Ovary (tissue), 9 donors: ENCODE data around the gene KLHL30. TPM values are rescaled to one million over a fixed set of nuclear protein-coding genes. Genes with fewer than 3 reads are reported as not detected.

Experiments used
- DNase-seq, 5 donors: peaks; one replicate each; pipeline ENCODE4 v3.0.0-alpha.2; 2019 to 2020
- H3K27ac ChIP-seq, 2 donors: fragments of 200-600 bp; one replicate each; pipeline versions ENCODE4 v1.5.1 to v1.8.0; 2019 to 2022
- H3K27me3 ChIP-seq: fragments of 200-600 bp; one replicate; pipeline ENCODE4 v1.8.0; 2022
- H3K36me3 ChIP-seq: fragments of 200-600 bp; sonication (generic); one replicate; pipeline ENCODE4 v1.5.1; 2019
- H3K4me1 ChIP-seq: one replicate; pipeline ENCODE4 v1.8.1; 2013; ENCODE audit warnings: mild to moderate bottlenecking, moderate library complexity; ENCODE audit not compliant: insufficient read depth
- H3K4me3 ChIP-seq: fragments of 200-600 bp; sonication (generic); one replicate; pipeline ENCODE4 v1.5.1; 2017
- H3K9me3 ChIP-seq, 2 donors: fragments of 200-600 bp in 1 of 2; sonication (generic) in 1 of 2; one replicate each; pipeline versions ENCODE4 v1.5.1 to v1.8.1; 2013 to 2019; ENCODE audit warnings: mild to moderate bottlenecking in 1 of 2, moderate library complexity in 1 of 2
- EP300 ChIP-seq: sonication (generic); formaldehyde crosslinking; IDR thresholded peaks from one replicate; pipeline ENCODE4 v1.6.1; 2017; ENCODE audit warnings: antibody characterized with exemption
- POLR2A ChIP-seq: fragments of 450-650 bp; IDR thresholded peaks from one replicate; pipeline ENCODE4 v1.6.1; 2017; ENCODE audit warnings: antibody characterized with exemption, mild to moderate bottlenecking, moderate library complexity
- WGBS, 3 donors: extraction: QIAGEN DNeasy Blood & Tissue Kit in 1 of 3; methylation state at CpG; one replicate each; pipeline versions ENCODE4 v1.1.5 to v1.1.7; 2013 to 2017; 5-methylcytosine and 5-hydroxymethylcytosine counted together
- intact Hi-C, 4 donors: fragments of 100-400 bp; cut with DNase I; formaldehyde crosslinking; loops; one replicate each; pipeline versions ENCODE4 v1.11.0 to v1.15.1; 2022 to 2023
- polyA plus RNA-seq, 2 donors: library from polyadenylated mRNA; stranded (reverse); fragments of 200-250 nt in 1 of 2; fragments of 350-450 nt in 1 of 2; fragmentation: Illumina TruSeq in 1 of 2; extraction: RNeasy Lipid Tissue Mini Kit (QIAGEN cat#74804) in 1 of 2; gene quantifications; one replicate each; pipeline ENCODE4 v1.2.3, GENCODE V29; 2013 to 2014
- total RNA-seq, 7 donors: library from RNA; depleted of rRNA in 2 of 7; stranded (reverse); fragments of >200 nt in 2 of 7; fragmentation: NEBNext Ultra II Directional in 3 of 7; extraction: Animal tissue kit (Norgen Biotek cat#: 25700) in 3 of 7; gene quantifications; one replicate each; pipeline versions ENCODE4 v1.1.0 to v1.2.4, GENCODE V29; 2016 to 2023
- TF ChIP-seq, protein P1 (sequence below), 3 donors: fragments of 450-650 bp in 2 of 3; fragments of 200-600 bp in 1 of 3; IDR thresholded peaks; one replicate each; pipeline versions ENCODE4 v1.5.1 to v1.8.0; 2016 to 2022; ENCODE audit warnings: antibody characterized with exemption in 3 of 3, mild to moderate bottlenecking in 1 of 3
- donor health status: DM: no; HTN: no; CAD: no; lungs with moderate emphysema.
- donor health status: DM: no; HTN: no; CAD: no.
- donor health status: Bipolar disorder and iron deficiency.
- donor health status: DM: yes; HTN: yes; CAD: no.
- donor health status: DM: no; HTN: no; CAD: no.
- donor health status: DM: yes; HTN: yes; CAD: no.

The KLHL30 gene
- total and polyA plus RNA-seq, 9 donors: 0.08 to 0.74 (median 0.24) TPM; not detected in 1

DNA sequence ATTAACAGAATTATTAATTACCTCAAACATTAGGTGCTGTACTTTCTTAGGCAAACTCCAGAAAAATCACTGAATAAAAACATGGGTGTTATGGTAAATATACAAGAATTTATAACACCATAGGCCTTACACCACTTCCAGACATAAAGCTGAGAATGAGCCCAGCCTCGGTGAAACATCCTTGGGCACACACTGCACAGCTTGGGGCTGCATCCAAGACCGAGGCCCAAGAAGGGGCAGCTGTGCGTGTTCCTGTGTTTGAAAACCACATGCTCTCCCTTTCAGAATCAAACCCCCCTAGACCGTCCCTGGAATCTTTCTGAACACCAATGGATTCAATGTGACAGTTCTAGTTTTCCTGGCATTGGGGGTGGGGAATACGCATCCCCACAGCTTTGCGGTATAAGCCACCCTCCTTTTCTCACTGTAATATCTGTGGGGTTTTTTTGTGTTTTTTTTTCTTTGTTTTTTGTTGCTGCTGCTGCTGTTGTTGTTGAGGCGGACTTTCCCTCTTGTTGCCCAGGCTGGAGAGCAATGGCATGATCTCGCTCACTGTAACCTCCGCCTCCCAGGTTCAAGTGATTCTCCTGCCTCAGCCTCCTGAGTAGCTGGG, 33.2 kb downstream of the KLHL30 start:
- Histone ChIP-seq H3K4me1 (peaks cover 5% of the 10 kb centered on the region), H3K9me3 (no peaks in the 10 kb centered on the region), H3K36me3 (no peaks in the 10 kb centered on the region), H3K4me3 (no peak overlapping the region), H3K27ac (no peak overlapping the region), H3K27me3 (no peaks in the 10 kb centered on the region)
- intact Hi-C loops: no loop called here
- TF ChIP-seq POLR2A (no peak), EP300 (no peak)
- TF ChIP-seq, protein P1, sequence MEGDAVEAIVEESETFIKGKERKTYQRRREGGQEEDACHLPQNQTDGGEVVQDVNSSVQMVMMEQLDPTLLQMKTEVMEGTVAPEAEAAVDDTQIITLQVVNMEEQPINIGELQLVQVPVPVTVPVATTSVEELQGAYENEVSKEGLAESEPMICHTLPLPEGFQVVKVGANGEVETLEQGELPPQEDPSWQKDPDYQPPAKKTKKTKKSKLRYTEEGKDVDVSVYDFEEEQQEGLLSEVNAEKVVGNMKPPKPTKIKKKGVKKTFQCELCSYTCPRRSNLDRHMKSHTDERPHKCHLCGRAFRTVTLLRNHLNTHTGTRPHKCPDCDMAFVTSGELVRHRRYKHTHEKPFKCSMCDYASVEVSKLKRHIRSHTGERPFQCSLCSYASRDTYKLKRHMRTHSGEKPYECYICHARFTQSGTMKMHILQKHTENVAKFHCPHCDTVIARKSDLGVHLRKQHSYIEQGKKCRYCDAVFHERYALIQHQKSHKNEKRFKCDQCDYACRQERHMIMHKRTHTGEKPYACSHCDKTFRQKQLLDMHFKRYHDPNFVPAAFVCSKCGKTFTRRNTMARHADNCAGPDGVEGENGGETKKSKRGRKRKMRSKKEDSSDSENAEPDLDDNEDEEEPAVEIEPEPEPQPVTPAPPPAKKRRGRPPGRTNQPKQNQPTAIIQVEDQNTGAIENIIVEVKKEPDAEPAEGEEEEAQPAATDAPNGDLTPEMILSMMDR (IDR thresholded peaks at IDR 0.05): no peak
- no peak for DNase-seq
- 89 to 94% (median 92%) methylated on average over 9 of the region's 9 CpGs for WGBS, 3 donors

DNA sequence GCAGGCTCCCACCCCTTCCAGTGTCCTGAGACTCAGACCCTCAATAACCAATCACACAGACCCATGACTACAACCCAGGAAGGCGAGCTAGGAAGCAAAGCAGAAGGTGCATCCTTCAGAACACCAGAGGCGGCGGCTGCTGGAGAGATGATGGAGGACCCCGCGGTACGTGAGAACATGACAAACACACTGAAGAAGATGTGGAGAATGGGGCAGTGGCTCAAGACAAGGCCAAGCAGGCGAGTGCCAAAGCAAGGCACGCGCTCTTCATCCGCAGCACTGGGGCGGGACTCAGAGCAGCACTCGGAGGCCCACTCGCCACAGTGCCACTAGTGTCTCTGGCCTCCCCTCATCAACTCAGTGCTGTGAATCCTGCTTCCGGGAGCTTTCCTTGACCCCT, 34.0 kb downstream of the KLHL30 start:
- Histone ChIP-seq H3K27ac (no peak overlapping the region), H3K4me3 (no peak overlapping the region), H3K4me1 (no peaks in the 10 kb centered on the region), H3K36me3 (no peaks in the 10 kb centered on the region), H3K27me3 (no peaks in the 10 kb centered on the region), H3K9me3 (no peaks in the 10 kb centered on the region)
- 87 to 90% (median 90%) methylated on average over 14 of the region's 14 CpGs for WGBS, 3 donors
- intact Hi-C loops: no loop called here
- no peak for DNase-seq
- no peak for TF ChIP-seq POLR2A
- TF ChIP-seq, protein P1 (IDR thresholded peaks at IDR 0.05): no peak
- TF ChIP-seq EP300: no peak

DNA sequence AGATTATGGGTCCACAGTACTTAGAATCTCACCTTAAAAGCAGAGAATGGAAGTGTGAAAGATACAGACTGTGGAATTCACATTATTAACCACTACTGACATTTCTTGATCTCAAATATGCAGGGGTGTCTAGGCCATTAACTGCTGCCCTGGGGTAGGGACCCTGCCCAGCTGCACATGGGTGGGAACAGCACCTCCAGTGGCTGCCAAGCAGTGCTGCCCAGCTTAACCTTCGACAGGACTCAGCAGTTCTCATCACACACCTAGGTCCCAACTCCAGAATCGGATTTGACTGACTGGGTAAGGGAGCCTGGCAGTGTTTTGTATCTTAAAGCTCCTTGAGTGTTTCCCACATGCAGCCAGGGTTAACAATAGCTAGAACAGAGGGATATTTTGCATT, 35.2 kb downstream of the KLHL30 start:
- Histone ChIP-seq H3K9me3 (no peaks in the 10 kb centered on the region), H3K27me3 (no peaks in the 10 kb centered on the region), H3K4me1 (no peaks in the 10 kb centered on the region), H3K4me3 (no peak overlapping the region), H3K36me3 (no peaks in the 10 kb centered on the region), H3K27ac (no peak overlapping the region)
- TF ChIP-seq EP300: no peak
- TF ChIP-seq, protein P1 (IDR thresholded peaks at IDR 0.05): no peak
- no peak for TF ChIP-seq POLR2A
- intact Hi-C loops: no loop called here
- no peak for DNase-seq
- 84 to 96% (median 91%) methylated on average over 2 of the region's 2 CpGs for WGBS, 3 donors

DNA sequence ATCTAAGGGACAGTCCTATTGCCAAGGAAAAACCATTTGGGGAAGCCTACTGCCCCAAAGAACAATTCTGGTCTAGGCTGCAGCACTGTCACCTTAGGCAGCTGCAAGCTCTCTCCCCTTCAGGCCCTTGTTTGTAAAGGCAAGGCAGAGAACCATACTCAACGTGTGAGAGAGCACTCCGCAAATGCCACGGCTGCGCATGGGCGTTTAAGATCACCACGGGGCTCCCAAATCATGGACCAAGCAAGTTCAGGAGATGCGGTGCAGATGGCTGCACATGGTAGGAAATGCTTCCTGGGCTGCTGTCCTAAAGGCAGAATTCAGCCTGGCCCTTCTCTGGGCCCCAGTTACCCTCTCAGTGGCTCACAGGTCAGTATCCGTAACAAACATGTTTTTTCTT, 35.8 kb downstream of the KLHL30 start:
- DNase-seq: no peak
- TF ChIP-seq EP300 (no peak), POLR2A (no peak)
- TF ChIP-seq, protein P1 (IDR thresholded peaks at IDR 0.05): no peak
- no peaks in the 10 kb centered on the region for H3K4me1 ChIP-seq
- whole genome bisulfite sequencing, 3 donors: 91 to 95% (median 95%) methylated on average over 8 of the region's 8 CpGs
- H3K4me3 ChIP-seq: no peak overlapping the region
- H3K27me3 ChIP-seq: no peaks in the 10 kb centered on the region
- intact Hi-C loops: no loop called here
- no peak overlapping the region for H3K27ac ChIP-seq
- H3K36me3 ChIP-seq: no peaks in the 10 kb centered on the region
- H3K9me3 ChIP-seq: no peaks in the 10 kb centered on the region
